ENCODE data around the gene CAMK2A. TPM values are rescaled to one million over a fixed set of nuclear protein-coding genes. Genes with fewer than 3 reads are reported as not detected.

CAMK2A gene
- total RNA-seq, 4 donors from 2014 or later = 0.32 to 0.82 TPM; not detected in 2

GRCh38 chr5:150180241-150181026, 109.1 kb downstream of the CAMK2A start:
- Histone ChIP-seq H3K27ac (peak overlapping the region; percentile 85 to 88 (median 87)), H3K27me3 (no peaks in the 10 kb centered on the region), H3K4me3 (no peak overlapping the region), H3K4me1 (peaks cover 43 to 99% (median 89%) of the 10 kb centered on the region in 4 donors), H3K36me3 (no peaks in the 10 kb centered on the region), H3K9me3 (no peaks in the 10 kb centered on the region)
- intact Hi-C loops (cut with DNase I; ENCODE audit: low total_unique reads) (no loop called here), in situ Hi-C loops (cut with MboI; ENCODE audit: low pct_ligation_motif_present in 1 of 4, low pct_unique_long_range_greater_than_20kb in 1 of 4, low sequenced_read_pairs in 3 of 4) (no loop called here)
- 40 to 42% methylated on average over 2 to 18 of the region's 18 CpGs for WGBS, 2 donors (ENCODE audit: low coverage in 1 of 2)
- peak; percentile 73 for DNase-seq
- TF ChIP-seq CTCF (IDR thresholded peaks at IDR 0.05) = no peak
- TF ChIP-seq POLR2AphosphoS5 (IDR thresholded peaks at IDR 0.05) = peak in 1 of 3 donors; percentile 2
- no peak for TF ChIP-seq POLR2A (IDR thresholded peaks at IDR 0.05)
- no peak for TF ChIP-seq EP300 (IDR thresholded peaks at IDR 0.05; ENCODE audit: low read depth)

DNA sequence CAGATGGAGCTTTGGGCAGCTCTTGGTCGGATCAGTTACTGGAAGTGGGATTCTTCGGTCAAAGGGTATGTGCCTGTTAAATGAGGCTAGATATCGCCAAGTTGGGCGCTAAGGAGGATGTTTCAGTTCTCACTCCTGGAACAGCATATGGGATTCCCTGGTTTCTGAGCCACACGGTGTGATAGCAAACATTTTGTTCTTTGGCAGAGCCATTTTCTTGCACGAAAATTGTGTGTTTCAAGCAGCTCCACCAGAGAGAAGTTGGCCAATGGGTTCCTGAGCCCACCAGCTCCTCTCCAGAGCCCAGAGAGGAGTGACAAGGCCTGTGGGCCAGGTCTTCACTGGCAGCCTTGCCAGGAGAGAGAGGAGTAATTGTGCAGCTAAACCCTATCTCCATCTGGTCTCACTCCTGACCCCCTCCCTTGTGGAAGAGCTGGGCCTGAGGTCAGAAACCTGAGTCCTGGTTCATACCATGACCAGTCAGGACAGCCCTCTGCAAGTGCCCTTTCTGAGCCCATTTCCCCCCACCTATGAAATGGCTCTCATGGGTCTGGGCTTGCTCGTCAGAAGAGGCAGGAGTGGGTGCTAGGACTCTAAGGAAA, 110.5 kb downstream of the CAMK2A start:
- intact Hi-C loops (cut with DNase I; ENCODE audit: low total_unique reads) = no loop called here
- H3K4me1 ChIP-seq = peaks cover 47 to 96% (median 80%) of the 10 kb centered on the region in 4 donors
- no peaks in the 10 kb centered on the region for H3K36me3 ChIP-seq
- H3K9me3 ChIP-seq = no peaks in the 10 kb centered on the region
- in situ Hi-C loops (cut with MboI; ENCODE audit: low pct_ligation_motif_present in 1 of 4, low pct_unique_long_range_greater_than_20kb in 1 of 4, low sequenced_read_pairs in 3 of 4) = no loop called here
- TF ChIP-seq EP300 (IDR thresholded peaks at IDR 0.05; ENCODE audit: low read depth) (no peak), POLR2AphosphoS5 (IDR thresholded peaks at IDR 0.05) (no peak), CTCF (IDR thresholded peaks at IDR 0.05) (no peak), POLR2A (IDR thresholded peaks at IDR 0.05) (no peak)
- peak overlapping the region; percentile 85 to 88 (median 87) for H3K27ac ChIP-seq
- no peak for DNase-seq
- WGBS, 2 donors (ENCODE audit: low coverage in 1 of 2) = 63 to 100% methylated on average over 1 to 7 of the region's 7 CpGs
- H3K27me3 ChIP-seq = no peaks in the 10 kb centered on the region
- H3K4me3 ChIP-seq = no peak overlapping the region

- in situ Hi-C loops (cut with MboI; ENCODE audit: low pct_ligation_motif_present in 1 of 4, low pct_unique_long_range_greater_than_20kb in 1 of 4, low sequenced_read_pairs in 3 of 4) (no loop called here), intact Hi-C loops (cut with DNase I; ENCODE audit: low total_unique reads) (no loop called here)
- Histone ChIP-seq H3K4me3 (no peak overlapping the region), H3K9me3 (no peaks in the 10 kb centered on the region), H3K4me1 (peaks cover 50 to 96% (median 80%) of the 10 kb centered on the region in 4 donors), H3K36me3 (no peaks in the 10 kb centered on the region), H3K27me3 (no peaks in the 10 kb centered on the region), H3K27ac (peak overlapping the region; percentile 85 to 88 (median 87))
- 46% methylated on average over 4 of the region's 4 CpGs; no CpG with 5 or more reads in 1 of the 2 donors for WGBS, 2 donors (ENCODE audit: low coverage in 1 of 2)
- peak; percentile 66 for DNase-seq
- TF ChIP-seq CTCF (IDR thresholded peaks at IDR 0.05) (no peak), POLR2A (IDR thresholded peaks at IDR 0.05) (no peak), EP300 (IDR thresholded peaks at IDR 0.05; ENCODE audit: low read depth) (no peak), POLR2AphosphoS5 (IDR thresholded peaks at IDR 0.05) (no peak)
Observed at GRCh38 chr5:150178262-150178661, 111.3 kb downstream of the CAMK2A start.

DNA sequence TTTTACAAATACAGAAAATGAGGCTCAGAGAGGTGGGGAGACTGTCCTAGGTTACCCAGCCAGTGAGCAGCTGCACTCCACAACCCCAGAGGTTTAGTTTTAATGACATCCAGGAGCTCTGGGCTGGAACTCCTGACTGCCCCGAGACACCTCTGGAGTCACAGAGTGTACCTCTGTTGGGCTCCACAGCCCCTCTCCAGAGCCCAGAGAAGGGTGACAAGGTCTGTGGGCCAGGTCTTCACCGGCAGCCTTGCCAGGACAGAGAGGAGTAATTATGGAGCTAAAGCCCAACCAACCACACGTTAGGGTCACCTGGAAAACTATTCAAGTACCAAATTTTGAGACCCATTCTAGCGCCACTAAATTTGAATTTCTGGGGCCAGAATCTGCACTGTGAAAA, 111.9 kb downstream of the CAMK2A start:
- intact Hi-C loops (cut with DNase I; ENCODE audit: low total_unique reads) (no loop called here), in situ Hi-C loops (cut with MboI; ENCODE audit: low pct_ligation_motif_present in 1 of 4, low pct_unique_long_range_greater_than_20kb in 1 of 4, low sequenced_read_pairs in 3 of 4) (no loop called here)
- no peak for DNase-seq
- H3K36me3 ChIP-seq = no peaks in the 10 kb centered on the region
- TF ChIP-seq POLR2AphosphoS5 (IDR thresholded peaks at IDR 0.05) (no peak), POLR2A (IDR thresholded peaks at IDR 0.05) (no peak), EP300 (IDR thresholded peaks at IDR 0.05; ENCODE audit: low read depth) (no peak), CTCF (IDR thresholded peaks at IDR 0.05) (no peak)
- H3K27ac ChIP-seq = peak overlapping the region; percentile 85 to 88 (median 87)
- H3K9me3 ChIP-seq = no peaks in the 10 kb centered on the region
- no peaks in the 10 kb centered on the region for H3K27me3 ChIP-seq
- 54% methylated on average over 4 of the region's 4 CpGs; no CpG with 5 or more reads in 1 of the 2 donors for WGBS, 2 donors (ENCODE audit: low coverage in 1 of 2)
- H3K4me1 ChIP-seq = peaks cover 50 to 96% (median 80%) of the 10 kb centered on the region in 4 donors
- no peak overlapping the region for H3K4me3 ChIP-seq

Measured in transverse colon (tissue), 4 donors.